ENCODE results near the gene UBE2V1.
"Not testable (repeated sequence)": the region's sequence is repeated elsewhere in the genome, so short reads cannot be mapped to it uniquely, and the experiment has no call there.

Gene UBE2V1

GRCh38 chr20:50112512-50113419 lies at the start of gene UBE2V1:
TSS of gene UBE2V1 (minus strand) at chr20:50113150. CDS start at chr20:50113128, 22 bp downstream.
- DNase-seq = peak; percentile 89

- not testable (repeated sequence) for DNase-seq
These were observed 48.5 kb upstream of the UBE2V1 start for GRCh38 chr20:50161494-50161893.

GRCh38 chr20:50153500-50154377 lies 40.8 kb upstream of the UBE2V1 start, which contains the start of gene PEDS1:
TSS of gene PEDS1 (minus strand) at chr20:50153723. CDS start at chr20:50153637, 86 bp downstream.
- DNase-seq = peak; percentile 92

GRCh38 chr20:50153153-50153499 lies 40.2 kb upstream of the UBE2V1 start:
- no peak for DNase-seq

GRCh38 chr20:50152394-50153152 lies 39.6 kb upstream of the UBE2V1 start:
- DNase-seq = no peak

GRCh38 chr20:50151034-50151743 lies 38.2 kb upstream of the UBE2V1 start:
- DNase-seq = no peak

GRCh38 chr20:50149481-50150254 lies 36.7 kb upstream of the UBE2V1 start:
- no peak for DNase-seq

GRCh38 chr20:50146732-50147662 lies 34.0 kb upstream of the UBE2V1 start:
- DNase-seq = no peak

GRCh38 chr20:50146214-50146613 lies 33.3 kb upstream of the UBE2V1 start:
- no peak for DNase-seq

GRCh38 chr20:50145566-50145965 lies 32.6 kb upstream of the UBE2V1 start:
- DNase-seq = no peak

GRCh38 chr20:50144362-50144761 lies 31.4 kb upstream of the UBE2V1 start:
- no peak for DNase-seq

- no peak for DNase-seq
These were observed 29.9 kb upstream of the UBE2V1 start for GRCh38 chr20:50142812-50143211.

GRCh38 chr20:50141811-50142561 lies 29.0 kb upstream of the UBE2V1 start:
- DNase-seq = peak; percentile 77

- DNase-seq = no peak
These were observed 28.2 kb upstream of the UBE2V1 start for GRCh38 chr20:50141018-50141675.

GRCh38 chr20:50140339-50140859 lies 27.4 kb upstream of the UBE2V1 start:
- no peak for DNase-seq

- peak; percentile 18 for DNase-seq
These were observed 25.8 kb upstream of the UBE2V1 start for GRCh38 chr20:50138479-50139393.

GRCh38 chr20:50138120-50138478 lies 25.1 kb upstream of the UBE2V1 start:
- DNase-seq = no peak

GRCh38 chr20:50137702-50138101 lies 24.8 kb upstream of the UBE2V1 start:
- not testable (repeated sequence) for DNase-seq
